8988T (cell line): ENCODE data around the gene E4F1.
"Not testable (repeated sequence)": the region's sequence is repeated elsewhere in the genome, so short reads cannot be mapped to it uniquely, and the experiment has no call there.

Experiments used
- DNase-seq: peaks from one replicate; pipeline ENCODE4 v3.0.0; 2011

Gene E4F1

DNA sequence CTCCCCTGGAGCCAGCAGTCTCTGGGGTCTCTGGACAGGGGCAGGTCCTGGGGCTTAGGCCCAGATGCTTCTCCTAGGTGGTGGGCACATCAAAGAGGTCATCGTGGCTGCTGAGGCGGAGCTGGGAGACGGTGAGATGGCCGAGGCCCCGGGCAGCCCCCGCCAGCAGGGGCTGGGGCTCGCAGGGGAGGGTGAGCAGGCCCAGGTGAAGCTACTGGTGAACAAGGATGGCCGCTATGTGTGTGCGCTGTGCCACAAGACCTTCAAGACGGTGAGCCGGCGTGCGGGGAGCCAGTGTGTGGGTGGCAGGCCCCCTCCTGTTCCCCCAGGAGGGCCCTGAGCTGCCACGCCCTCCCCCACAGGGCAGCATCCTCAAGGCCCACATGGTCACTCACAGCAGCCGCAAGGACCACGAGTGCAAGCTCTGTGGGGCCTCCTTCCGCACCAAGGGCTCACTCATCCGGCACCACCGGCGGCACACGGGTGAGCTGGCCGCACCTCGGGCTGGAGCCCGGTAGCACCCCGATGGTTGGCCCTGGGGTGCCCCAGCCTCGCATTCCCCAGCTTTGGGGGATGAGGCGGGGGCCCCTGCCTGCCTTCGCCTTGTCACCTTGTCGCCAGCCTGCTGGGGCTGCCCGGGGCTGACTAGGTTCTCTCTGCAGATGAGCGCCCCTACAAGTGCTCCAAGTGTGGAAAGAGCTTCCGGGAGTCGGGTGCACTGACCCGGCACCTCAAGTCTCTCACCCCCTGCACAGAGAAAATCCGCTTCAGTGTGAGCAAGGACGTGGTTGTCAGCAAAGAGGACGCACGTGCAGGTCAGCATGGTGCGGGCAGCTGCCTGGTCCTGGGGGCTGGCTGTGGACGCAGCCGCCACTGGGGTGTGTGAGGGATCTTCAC is 9.0 kb downstream of the E4F1 start:
- DNase-seq: no peak

DNA sequence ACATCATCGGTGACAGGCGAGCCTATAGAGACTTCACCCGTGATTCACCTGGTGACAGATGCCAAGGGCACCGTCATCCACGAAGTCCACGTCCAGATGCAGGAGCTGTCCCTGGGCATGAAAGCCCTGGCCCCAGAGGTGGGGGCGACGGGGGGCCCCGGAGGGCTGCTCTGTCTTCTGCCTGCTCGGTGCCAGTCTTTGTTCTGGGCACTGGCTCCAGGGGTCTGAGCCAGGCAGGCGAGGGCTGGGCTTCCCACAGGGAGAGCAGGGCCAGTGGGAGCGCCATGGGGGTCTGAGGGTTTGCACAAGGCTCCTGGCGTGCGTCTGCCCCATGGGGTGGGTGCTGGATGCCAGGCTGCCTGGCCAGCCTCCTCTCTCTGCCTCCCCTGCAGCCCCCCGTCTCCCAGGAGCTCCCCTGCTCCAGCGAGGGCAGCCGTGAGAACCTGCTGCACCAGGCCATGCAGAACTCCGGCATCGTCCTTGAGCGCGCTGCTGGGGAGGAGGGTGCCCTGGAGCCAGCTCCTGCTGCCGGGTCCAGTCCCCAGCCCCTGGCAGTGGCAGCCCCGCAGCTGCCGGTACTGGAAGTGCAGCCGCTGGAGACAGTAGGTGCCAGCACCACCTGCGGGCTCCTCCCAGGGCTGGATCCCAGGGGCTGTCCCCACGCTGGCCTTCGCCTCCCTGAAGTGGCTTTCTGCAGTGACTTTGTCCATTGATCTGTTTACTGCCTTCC is 9.8 kb downstream of the E4F1 start:
- no peak for DNase-seq

DNA sequence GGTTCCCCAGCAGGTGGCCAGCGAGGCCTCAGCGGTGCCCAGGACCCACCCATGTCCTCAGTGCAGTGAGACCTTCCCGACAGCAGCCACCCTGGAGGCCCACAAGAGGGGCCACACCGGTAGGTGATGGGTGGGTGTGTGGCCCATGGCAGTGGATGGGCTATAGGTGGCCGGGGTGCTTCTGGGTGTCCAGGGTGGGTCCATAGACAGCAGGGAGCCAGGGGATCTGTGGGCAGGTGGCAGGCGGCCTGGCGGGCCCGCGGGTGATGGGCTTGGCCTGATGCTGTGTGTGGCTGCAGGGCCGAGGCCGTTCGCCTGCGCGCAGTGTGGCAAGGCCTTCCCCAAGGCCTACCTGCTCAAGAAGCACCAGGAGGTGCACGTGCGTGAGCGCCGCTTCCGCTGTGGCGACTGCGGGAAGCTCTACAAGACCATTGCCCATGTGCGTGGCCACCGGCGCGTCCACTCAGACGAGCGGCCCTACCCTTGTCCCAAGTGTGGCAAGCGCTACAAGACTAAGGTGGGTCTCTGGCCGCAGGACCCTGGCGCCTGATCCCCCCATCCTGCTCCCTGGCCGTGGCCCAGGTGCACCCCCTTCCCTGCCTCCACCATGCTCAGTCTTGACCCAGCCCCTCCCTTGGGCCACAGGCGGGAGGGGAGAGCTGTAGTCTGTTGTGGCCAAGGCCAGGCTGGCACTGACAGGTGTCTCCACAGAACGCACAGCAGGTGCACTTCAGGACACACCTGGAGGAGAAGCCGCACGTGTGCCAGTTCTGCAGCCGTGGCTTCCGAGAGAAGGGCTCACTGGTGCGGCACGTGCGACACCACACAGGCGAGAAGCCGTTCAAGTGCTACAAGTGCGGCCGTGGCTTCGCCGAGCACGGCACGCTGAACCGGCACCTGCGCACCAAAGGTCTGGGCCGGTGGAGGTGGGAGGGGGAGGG is 10.8 kb downstream of the E4F1 start:
- DNase-seq: no peak

DNA sequence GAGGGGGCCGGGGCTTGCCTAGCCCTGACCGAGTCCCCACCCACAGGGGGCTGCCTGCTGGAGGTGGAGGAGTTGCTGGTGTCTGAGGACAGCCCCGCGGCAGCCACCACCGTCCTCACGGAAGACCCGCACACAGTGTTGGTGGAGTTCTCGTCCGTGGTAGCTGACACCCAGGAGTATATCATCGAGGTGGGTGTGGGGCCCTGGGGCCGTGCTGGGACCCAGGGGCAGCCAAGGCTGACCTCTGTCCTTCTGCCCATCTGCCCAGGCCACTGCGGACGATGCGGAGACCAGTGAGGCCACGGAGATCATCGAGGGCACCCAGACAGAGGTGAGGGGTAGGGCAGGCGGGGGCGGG is 11.4 kb downstream of the E4F1 start:
- DNase-seq: no peak

DNA sequence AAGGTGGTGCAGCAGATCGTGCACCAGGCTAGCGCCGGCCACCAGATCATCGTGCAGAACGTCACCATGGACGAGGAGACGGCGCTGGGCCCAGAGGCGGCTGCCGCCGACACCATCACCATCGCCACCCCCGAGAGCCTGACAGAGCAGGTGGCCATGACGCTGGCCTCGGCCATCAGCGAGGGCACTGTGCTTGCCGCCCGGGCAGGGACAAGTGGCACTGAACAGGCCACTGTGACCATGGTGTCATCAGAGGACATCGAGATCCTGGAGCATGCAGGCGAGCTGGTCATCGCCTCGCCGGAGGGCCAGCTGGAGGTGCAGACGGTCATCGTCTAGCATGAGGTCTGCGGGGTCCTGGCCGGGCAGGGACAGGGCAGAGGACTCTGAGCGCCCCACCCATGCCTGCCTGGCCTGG is 11.9 kb downstream of the E4F1 start:
- no peak for DNase-seq

DNA sequence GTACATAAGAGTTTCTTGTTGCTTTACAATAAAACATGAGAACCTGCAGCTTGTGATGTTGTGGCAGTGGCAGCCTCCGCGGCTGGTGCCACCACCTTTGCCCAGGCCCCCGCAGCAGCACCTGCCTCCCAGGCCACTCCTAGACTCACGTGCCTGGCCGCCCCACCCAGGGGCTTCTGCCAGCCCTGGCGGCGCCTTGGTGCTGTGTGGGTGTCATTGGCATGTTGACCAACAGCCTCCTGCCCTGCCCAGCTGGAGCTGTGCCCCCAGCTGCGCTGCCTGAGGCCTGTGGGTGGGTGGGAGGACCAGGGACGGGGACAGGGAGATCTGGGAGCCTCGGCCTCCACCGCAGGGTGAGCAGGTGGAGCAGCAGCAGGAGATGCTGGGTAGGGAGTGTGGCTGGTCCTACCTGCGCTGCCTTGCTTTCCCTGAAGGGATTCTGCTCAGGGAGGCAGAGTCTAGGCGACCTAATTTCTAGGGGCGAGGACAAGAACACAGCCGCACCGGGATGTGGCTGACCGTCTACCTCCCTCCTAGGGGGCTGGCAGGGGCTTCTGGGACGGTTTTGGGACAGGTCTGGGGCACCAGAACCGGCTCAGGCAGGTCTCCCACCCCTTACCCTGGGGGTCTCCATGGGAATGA is 12.4 kb downstream of the E4F1 start:
- DNase-seq: no peak

DNA sequence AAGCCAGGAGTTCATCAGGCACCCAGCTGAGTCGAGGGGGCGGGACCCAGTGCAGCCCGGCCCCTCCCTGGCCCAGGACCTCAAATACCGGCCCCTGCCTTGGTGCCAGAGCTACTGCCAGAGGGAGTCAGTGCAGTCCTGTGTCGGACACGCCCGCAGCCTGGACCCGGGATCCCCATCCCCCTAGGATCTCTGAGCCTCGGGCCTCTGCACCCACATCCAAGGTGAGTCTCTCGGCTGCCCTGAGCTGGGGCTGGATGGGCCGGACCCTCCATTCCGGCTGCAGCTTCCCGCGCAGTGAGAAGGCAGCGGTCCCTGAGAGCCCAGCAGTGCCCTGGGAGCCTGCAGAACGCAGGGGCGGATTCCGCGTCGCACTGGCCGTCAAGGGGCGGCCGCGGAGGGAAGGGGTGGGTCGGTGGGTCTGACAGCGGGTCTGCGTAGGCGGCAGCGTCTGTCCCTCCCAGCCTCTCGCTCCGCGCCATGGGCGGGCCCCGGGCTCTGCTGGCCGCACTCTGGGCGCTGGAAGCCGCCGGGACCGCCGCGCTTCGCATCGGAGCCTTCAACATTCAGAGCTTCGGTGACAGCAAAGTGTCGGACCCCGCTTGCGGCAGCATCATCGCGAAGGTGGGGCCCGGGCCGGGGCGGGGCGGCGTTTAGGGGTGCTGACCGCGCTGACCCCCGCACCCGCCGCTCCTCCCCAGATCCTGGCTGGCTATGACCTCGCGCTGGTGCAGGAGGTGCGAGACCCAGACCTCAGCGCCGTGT is 13.1 kb downstream of the E4F1 start, which contains the start of gene DNASE1L2:
DNASE1L2 (plus strand) TSS at position 108 of the 765 bp plus-strand sequence; CDS start at position 481, 373 bp downstream.
- peak; percentile 78 for DNase-seq

DNA sequence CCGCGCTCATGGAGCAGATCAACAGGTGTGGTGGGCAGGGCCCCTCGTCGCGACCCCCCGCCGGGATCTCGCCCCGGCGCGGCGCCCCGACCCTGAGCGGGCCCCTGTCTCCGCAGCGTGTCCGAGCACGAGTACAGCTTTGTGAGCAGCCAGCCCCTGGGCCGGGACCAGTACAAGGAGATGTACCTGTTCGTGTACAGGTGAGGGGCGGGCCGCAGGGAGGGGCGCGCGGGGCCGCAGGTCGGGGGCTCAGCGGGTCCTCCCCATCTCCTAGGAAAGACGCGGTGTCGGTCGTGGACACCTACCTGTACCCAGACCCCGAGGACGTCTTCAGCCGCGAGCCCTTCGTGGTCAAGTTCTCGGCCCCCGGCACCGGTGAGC is 13.7 kb downstream of the E4F1 start:
- peak; percentile 7 for DNase-seq

DNA sequence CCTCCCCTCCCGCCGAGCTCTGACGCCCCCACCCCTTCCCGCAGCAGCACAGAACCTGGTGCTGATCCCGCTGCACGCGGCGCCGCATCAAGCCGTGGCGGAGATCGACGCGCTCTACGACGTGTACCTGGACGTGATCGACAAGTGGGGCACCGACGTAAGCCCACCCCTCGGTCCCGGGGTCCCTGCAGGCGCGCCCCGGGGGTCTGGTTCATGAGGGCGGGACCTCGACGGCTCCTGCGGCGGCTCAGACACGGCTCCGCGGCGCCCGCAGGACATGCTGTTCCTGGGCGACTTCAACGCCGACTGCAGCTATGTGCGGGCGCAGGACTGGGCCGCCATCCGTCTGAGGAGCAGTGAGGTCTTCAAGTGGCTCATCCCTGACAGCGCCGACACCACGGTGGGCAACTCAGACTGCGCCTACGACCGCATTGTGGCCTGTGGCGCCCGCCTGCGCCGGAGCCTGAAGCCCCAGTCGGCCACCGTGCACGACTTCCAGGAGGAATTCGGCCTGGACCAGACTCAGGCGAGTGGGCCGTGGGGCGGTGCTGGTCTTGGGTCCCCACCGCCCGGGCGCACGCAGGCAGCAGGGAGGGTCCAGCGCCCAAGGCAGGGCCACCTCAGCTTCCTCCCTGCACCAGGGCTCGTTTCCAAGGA is 14.2 kb downstream of the E4F1 start:
- DNase-seq: peak; percentile 17

DNA sequence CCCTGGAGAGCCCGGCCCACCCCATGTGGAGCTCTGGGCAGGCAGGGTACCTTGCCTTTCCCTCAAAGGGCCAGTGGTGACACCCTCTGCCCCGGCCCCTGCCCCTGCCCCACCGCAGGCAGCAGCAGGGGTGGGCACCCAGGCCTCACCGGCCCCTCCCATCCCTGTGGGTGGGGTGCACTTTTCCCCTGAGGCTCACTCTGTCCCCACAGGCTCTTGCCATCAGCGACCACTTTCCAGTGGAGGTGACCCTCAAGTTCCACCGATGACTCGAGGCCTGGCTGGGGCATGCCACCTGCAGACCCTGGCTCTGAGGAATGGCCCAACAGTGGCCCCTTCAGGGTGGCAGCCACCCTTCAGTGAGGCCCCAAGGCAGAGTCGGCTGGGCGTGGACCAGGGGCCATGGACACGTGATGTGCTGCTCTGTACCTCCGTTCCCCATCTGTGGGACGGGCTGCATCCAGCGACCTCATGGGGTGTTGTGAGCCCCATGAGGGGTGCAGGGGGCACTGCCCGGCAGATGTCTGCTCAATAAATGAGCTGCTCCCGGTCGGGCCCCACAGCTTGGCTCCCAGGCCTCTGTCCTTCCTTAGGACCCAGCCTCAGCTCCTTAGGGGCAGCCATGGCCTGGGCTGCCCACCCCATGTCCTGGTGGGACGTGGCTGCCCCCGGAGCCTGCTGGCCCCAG is 14.9 kb downstream of the E4F1 start:
- DNase-seq: peak; percentile 31

DNA sequence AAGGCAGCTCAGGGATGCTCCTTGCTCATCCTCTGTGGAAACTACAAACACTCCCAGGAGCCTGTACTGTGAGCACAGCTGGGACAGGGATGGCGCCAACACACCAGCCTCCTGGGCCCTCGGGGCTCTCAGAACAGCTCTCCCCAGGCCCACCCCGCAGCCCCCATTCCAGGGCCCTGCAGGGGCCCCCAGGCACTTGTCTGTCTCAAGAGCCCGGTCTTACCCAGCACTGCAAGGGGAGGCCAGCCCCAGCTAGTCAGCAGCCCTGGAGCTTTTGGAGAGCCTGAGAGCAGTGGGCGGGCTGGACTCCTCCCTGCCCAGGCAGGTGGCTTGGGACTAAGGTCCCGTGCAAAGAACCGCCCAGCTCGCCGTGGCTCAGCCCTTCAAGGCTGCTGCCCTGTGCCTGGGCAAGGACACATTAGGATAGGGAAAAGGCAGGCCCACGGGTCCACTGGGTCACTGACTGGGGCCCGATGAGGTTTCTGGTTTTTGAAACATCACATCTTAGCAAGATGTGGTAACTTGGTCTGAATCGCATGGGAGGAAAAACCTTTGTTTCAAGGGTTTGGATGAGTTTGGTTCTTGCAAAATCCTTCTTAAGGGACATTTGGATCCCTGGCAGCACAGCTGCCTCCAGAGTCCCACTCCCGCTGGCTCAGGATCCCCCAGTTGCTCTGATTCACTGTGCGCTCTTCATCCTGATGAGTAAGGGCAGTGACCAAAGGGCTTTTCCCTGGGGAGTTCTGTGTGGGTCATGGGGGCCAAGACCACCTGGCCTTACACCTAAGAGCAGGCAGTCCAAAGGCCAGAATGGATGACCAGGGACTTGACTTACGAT is 15.7 kb downstream of the E4F1 start:
- DNase-seq: peak; percentile 26

DNA sequence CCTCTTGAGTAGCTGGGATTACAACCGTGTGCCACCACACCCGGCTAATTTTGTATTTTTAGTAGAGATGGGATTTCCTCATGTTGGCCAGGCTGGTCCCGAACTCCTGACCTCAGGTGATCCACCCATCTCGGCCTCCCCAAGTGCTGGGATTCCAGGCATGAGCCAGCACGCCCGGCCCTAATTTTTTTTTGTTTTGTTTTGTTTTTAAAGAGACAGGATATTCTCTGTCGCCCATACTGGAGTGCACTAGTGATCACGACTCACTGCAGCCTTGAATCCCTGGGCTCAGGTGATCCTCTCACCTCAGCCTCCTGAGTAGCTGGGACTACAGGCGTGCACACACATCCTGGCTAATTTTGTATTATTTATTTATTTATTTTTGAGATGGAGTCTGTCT is 16.9 kb downstream of the E4F1 start:
- not testable (repeated sequence) for DNase-seq

DNA sequence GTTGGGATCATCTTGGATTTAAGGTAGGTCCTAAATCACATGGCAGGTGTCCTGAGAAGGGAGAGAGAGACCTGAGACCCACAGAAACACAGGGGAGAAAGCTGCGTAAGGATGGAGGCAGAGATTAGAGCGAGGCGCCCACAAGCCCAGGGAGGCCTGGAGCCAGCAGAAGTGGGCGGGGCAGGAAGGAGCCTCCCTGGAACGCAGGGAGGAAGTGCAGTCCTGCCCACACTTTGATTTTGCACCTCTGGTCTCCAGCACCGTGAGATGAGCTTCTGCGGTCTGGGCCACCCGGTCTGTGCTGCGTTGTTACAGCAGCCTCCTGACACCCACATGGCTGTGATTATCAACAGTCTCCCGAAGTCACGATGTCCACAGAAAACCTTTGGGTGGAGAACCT is 19.2 kb downstream of the E4F1 start:
- peak; percentile 12 for DNase-seq

DNA sequence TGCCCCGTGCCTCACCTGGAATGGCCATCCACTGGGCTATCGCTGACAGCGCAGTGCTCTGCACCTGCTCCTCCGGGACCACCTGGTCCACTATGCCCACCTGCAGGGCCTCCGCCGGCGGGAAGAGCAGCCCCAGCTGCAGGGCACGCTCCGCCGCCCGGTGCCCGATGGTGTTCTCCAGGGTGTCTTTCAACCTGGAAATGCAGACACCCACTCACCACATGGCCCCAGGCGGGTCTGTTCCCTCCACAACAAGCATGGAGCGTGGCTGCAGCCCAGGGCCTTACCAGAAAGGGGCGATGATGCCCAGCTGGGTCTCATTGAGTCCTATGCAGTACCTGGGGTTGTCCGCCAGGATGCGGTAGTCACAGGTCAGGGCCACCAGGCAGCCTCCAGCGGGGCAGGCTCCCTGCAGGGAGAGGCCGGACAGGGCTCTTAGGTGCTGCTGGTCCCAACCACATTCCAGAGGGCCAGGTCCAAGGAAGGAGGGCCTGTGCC is 19.7 kb downstream of the E4F1 start:
- peak; percentile 78 for DNase-seq

DNA sequence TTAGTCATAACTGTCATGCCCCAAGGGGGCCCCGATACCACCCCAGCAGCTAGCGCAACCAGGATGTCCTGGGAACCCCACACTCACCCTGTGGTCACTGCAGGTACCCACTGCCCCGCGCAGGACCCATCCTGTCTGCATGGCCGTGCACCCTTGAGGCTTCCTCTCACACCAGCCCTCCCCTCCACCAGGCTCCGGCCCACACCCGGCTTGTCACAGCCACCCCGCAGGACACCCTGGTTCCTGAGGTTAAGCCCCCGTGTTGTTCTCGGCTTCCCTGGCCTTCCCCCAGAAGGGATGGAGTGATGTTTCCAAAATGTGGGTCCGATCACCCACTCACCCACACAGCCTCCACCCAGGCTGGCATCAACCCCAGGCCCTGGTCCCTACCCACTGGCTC is 20.4 kb downstream of the E4F1 start:
- DNase-seq: peak; percentile 7

DNA sequence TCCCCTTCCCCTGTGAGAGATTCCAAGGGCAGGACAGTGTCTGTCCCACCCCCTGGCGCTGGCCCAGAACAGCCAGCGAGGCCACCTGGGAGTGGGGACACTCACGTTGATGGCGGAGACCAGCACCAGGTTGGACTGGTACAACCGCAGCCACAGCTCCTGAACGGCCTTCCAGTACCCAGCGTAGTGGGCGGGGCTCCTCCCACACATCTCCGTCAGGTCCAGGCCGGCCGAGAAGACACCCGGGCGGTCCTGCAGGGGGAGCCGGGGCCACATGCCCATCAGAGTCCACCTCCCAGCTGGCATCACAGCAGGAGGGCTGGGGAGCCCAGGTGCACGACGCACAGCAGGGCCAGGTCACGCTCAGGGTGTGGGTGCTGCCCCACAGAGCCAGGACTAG is 20.9 kb downstream of the E4F1 start:
- DNase-seq: peak; percentile 38

DNA sequence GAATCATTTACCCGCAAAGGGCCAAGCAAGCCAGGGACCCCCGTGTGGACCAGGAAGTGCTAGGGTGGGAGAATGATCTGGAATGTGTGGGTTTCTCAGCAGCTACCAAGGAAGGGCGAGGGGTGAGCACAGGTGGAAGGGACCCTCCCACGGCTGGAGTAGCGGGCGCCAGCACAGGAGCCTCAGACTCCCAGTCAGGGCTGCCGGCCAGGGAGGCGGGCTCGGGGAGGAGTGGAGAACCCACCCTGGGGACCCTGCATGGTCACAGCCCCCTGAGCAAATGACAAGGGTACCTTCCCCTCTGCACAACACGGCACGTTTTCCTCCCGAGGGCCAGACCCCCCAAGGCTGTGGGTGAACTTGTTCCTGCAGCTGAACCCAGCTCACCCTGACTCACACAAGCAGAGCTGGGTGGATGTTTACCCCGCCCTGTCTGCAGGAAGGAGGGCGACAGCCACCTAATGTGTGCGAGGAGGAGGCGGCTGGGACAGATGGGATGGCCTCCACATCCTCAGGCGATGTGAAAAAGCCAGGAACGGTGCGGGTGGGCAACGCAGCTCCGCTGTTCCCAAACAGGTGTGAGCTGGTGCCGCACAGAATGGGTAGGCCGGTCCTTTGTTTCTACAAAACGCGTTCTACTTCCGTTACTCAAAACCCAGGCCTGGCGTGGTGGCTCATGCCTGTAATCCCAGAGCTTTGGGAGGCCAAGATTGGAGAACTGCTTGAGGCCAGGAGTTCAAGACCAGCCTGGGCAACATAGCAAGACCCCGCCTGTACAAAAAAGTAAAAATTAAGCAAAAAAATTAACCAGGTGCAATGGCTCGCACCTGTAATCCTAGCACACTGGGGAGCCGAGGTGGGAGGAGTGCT is 21.8 kb downstream of the E4F1 start:
- peak; percentile 48 for DNase-seq

DNA sequence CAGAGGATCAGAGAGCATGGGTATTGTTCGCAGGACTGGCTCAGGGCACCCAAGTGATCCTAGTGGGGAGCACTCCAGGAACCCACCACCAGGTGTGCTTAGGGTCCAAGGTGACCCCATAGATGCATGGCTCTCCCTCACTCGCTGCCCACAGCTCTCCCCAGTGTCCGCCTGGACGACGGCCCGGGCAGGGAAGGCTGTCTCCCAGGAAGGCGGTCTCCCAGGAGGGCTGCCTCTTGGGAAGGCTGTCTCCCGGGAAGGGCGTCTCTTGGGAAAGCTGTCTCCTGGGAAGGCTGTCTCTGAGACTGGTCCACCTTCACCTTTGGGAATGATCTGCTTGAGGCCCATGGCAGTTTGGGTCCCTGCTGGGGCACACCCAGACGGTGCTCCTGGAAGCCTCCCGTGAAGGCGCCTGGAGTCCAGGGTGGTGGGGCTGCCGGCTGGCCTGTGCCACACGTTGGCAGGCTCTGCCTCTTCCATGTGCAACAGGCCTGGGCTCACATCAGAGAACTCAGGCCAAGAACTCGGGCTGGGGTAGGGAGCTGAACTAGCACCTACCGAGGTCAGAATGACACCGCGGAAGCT is 23.0 kb downstream of the E4F1 start:
- DNase-seq: peak; percentile 6
